NCI-H2171 (cell line): Measurements from ENCODE around the gene OR10H3.
A peak's percentile ranks its signal among the peaks of the same experiment; 100 is the strongest.
"Not testable (repeated sequence)": the region's sequence is repeated elsewhere in the genome, so short reads cannot be mapped to it uniquely, and the experiment has no call there.

Source experiments
- DNase-seq: peaks from one replicate; lab custom pipeline; 2025; lab: John Stamatoyannopoulos, UW

The OR10H3 gene

GRCh38 chr19:15737722-15738121 is at the start of gene OR10H3:
Gene OR10H3 (plus strand): TSS chr19:15737985. CDS start chr19:15741393, 3,408 bp downstream.
- no peak for DNase-seq

DNA sequence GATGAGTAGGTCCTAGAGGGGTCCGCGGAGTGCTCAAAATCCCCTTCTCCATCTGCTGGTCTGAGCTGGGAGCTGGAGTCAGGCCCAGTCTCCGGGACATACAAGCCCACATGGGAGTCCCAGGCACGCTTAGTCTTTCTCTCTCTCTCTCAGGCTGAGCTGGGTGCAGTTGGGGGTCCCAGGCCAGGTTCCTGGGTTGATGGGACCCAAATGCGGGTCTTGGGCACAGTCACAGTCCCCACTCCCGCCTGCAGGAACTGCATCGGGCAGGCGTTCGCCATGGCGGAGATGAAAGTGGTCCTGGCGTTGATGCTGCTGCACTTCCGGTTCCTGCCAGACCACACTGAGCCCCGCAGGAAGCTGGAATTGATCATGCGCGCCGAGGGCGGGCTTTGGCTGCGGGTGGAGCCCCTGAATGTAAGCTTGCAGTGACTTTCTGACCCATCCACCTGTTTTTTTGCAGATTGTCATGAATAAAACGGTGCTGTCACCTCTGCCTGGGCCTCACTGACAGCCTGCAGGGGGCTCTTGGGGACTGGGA is 41.1 kb upstream of the OR10H3 start:
- no peak for DNase-seq

GRCh38 chr19:15701757-15702533 is 35.8 kb upstream of the OR10H3 start:
- peak; percentile 11 for DNase-seq

DNA sequence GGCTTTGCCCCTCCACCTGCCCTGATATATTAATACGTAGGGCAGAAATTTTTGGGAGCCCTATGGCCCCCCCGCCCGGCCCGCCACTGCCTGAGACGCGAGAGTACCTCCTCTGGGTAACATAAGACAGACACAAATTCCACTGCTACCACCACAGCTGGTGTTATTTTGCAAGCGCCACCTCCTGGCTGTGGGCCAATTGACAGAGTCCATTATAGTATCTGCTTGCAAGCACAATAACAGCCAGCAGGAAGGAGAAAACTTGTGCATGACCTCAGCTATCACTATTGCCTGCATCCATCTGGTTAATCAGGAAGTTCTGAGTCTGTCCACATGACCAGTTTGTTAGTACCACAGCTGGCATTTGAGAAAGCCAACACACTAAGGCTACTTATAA is 35.3 kb upstream of the OR10H3 start:
- peak; percentile 79 for DNase-seq

DNA sequence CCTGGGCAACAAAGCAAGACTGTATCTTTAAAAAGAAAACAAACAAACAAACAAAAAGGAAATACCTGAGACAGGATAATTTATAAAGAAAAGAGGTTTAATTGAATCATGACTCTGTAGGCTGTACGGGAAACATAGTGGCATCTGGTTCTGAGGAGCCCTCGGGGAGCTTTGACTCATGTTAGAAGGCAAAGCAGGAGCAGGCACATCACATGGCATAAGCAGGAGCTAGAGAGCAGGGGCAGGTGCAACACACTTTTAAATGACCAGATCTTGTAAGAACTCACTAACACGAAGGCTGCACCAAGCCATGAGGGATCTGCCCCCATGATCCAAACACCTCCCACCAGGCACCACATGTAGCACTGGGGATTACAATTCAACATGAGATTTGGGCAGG is 23.1 kb upstream of the OR10H3 start:
- no peak for DNase-seq

DNA sequence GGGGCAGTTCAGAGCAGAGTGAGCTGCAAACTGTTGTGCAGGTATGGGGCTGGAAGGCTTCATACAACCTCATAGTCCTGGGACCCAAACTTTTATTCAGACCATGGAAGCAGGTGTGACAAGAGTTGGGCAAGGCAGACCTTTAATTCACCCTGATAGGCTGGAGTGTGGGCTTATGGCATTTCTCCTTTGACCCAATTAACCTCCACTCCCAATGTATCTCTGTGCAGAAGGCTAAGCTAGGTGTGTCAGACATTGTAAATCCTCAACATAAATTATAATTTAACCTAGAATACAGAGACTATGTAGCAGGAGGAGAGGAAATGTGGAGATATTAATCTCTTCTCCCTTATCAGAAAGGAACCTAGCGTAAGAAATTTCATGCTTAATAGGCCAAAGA is 22.1 kb upstream of the OR10H3 start:
- no peak for DNase-seq

GRCh38 chr19:15717809-15718208 is 20.0 kb upstream of the OR10H3 start:
- DNase-seq: no peak

GRCh38 chr19:15721268-15721667 is 16.5 kb upstream of the OR10H3 start:
- no peak for DNase-seq

- no peak for DNase-seq
Measured at GRCh38 chr19:15722956-15723355, 14.8 kb upstream of the OR10H3 start.

- DNase-seq: no peak
Measured at GRCh38 chr19:15727724-15728123, 10.1 kb upstream of the OR10H3 start, which contains the start of gene OR10H2. Gene OR10H2 (plus strand): TSS chr19:15728024. CDS start chr19:15728044, 20 bp downstream.

DNA sequence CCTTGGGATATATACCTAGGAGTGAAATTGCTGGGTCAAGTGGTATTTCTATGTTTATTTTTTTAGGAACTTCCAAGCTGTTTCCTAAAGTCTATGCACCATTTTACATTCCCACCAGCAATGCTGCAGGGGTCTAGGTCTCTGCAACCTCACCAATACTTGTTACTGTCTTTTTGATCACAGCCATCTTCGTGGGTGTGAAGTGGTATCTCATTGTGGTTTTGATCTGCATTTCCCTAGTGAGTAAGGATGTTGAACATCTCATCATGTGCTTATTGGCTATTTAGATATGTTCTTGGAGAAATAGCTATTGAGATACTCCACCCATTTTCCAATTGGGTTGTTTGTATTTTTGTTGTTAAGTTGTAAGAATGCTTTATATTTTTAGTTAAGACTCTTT is 7.2 kb upstream of the OR10H3 start:
- DNase-seq: no peak

- DNase-seq: no peak
Measured at GRCh38 chr19:15732388-15732787, 5.4 kb upstream of the OR10H3 start.

GRCh38 chr19:15733895-15734294 is 3.9 kb upstream of the OR10H3 start:
- no peak for DNase-seq

DNA sequence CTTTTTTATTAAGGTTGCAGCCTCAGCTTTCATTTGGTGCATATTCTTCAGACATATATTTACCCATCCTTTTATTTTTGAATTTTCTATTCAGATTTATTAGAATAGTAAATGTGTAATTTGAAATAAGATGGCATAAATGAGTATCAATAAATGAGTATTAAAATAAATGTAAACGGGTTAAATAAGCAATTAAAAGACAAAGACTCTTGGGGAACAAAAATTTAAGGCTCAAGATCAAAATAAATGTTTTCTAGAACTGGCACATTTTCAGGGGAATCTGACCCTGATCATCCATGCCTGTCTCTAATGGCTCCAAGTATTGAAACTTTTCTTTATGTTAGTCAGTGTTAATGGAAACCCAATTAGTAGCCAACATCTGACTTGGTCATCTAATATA is 3.0 kb downstream of the OR10H3 start:
- no peak for DNase-seq

- DNase-seq: no peak
Measured at GRCh38 chr19:15748239-15748638, 10.5 kb downstream of the OR10H3 start.

- DNase-seq: no peak
Measured at GRCh38 chr19:15758379-15758778, 20.6 kb downstream of the OR10H3 start.

GRCh38 chr19:15759962-15760565 is 22.3 kb downstream of the OR10H3 start:
- no peak for DNase-seq

GRCh38 chr19:15769586-15769985 is 31.8 kb downstream of the OR10H3 start:
- no peak for DNase-seq

- DNase-seq: not testable (repeated sequence)
Measured at GRCh38 chr19:15774159-15774558, 36.4 kb downstream of the OR10H3 start.

DNA sequence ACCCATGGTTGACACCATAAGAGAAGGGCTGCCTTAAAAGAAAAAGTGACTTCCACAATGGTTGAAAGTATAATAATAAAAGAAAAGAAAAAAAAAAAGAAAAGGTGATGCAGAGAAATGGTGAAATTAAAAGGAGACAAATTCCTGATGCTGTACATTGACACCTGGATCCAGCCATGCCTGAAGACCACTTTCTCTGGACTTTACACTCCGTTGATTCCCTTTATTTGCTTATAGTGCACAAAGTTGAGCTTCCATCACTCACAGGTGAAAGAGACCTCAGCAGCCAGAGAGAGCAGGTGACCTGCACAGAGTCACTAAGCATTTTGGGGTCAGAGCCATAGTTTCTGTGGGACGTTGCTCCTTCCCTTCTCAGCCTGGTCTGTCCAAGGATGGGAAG is 37.5 kb downstream of the OR10H3 start:
- DNase-seq: no peak

- DNase-seq: no peak
Measured at GRCh38 chr19:15776264-15776663, 38.5 kb downstream of the OR10H3 start.

- no peak for DNase-seq
Measured at GRCh38 chr19:15776991-15777970, 39.5 kb downstream of the OR10H3 start.
